ENCODE data around the gene CSF2.
"Not testable (repeated sequence)": the region's sequence is repeated elsewhere in the genome, so short reads cannot be mapped to it uniquely, and the experiment has no call there.

The CSF2 gene

GRCh38 chr5:132114150-132115121, 40.8 kb downstream of the CSF2 start:
- Histone ChIP-seq H3K4me1 (peaks cover 57% of the 10 kb centered on the region), H3K9ac (peak overlapping the region; percentile 44; the same call in 1 of the 2 replicates), H3K36me3 (no peaks in the 10 kb centered on the region), H3K9me3 (peaks cover 22% of the 10 kb centered on the region), H3K4me3 (no peak overlapping the region), H3K27me3 (no peaks in the 10 kb centered on the region), H4K20me1 (no peaks in the 10 kb centered on the region), H3K27ac (peak overlapping the region; percentile 70), H3K4me2 (peak overlapping the region; percentile 74)
- TF ChIP-seq Cebpa-rat (IDR thresholded peaks at IDR 0.05) = no peak

GRCh38 chr5:132115375-132115774, 41.8 kb downstream of the CSF2 start:
- H3K9ac ChIP-seq = no peak overlapping the region
- H3K4me1 ChIP-seq = peaks cover 58% of the 10 kb centered on the region
- no peaks in the 10 kb centered on the region for H3K27me3 ChIP-seq
- TF ChIP-seq Cebpa-rat (IDR thresholded peaks at IDR 0.05) = no peak
- peaks cover 23% of the 10 kb centered on the region for H3K9me3 ChIP-seq
- peak overlapping the region; percentile 70 for H3K27ac ChIP-seq
- H4K20me1 ChIP-seq = no peaks in the 10 kb centered on the region
- peak overlapping the region; percentile 74 for H3K4me2 ChIP-seq
- H3K4me3 ChIP-seq = no peak overlapping the region
- H3K36me3 ChIP-seq = no peaks in the 10 kb centered on the region

GRCh38 chr5:132116072-132116471, 42.5 kb downstream of the CSF2 start:
- peak overlapping the region; percentile 55 for H3K4me2 ChIP-seq
- no peak for TF ChIP-seq Cebpa-rat (IDR thresholded peaks at IDR 0.05)
- no peaks in the 10 kb centered on the region for H3K27me3 ChIP-seq
- no peak overlapping the region for H3K9ac ChIP-seq
- H3K4me1 ChIP-seq = peaks cover 58% of the 10 kb centered on the region
- H3K9me3 ChIP-seq = peaks cover 23% of the 10 kb centered on the region
- H3K4me3 ChIP-seq = no peak overlapping the region
- H3K36me3 ChIP-seq = no peaks in the 10 kb centered on the region
- 0 out of 2 replicates have a peak overlapping the region, but pooled peaks have one; percentile 70 for H3K27ac ChIP-seq
- no peaks in the 10 kb centered on the region for H4K20me1 ChIP-seq

GRCh38 chr5:132116909-132117489, 43.4 kb downstream of the CSF2 start:
- not testable (repeated sequence) for H3K4me3 ChIP-seq, H3K36me3 ChIP-seq, H3K9ac ChIP-seq, H3K27me3 ChIP-seq, H4K20me1 ChIP-seq
- H3K4me1 ChIP-seq = peaks cover 56% of the 10 kb centered on the region
- H3K27ac ChIP-seq = peak overlapping the region; percentile 10
- peaks cover 23% of the 10 kb centered on the region for H3K9me3 ChIP-seq
- H3K4me2 ChIP-seq = peak overlapping the region; percentile 55

- H3K4me3 ChIP-seq, H3K27ac ChIP-seq, H3K9ac ChIP-seq, H4K20me1 ChIP-seq, H3K36me3 ChIP-seq, H3K27me3 ChIP-seq: not testable (repeated sequence)
- Histone ChIP-seq H3K4me1 (peaks cover 30% of the 10 kb centered on the region), H3K4me2 (peak overlapping the region; percentile 42; the same call in 1 of the 2 replicates), H3K9me3 (peaks cover 28% of the 10 kb centered on the region)
Measured at GRCh38 chr5:132120717-132121116, 47.1 kb downstream of the CSF2 start.

- peaks cover 12% of the 10 kb centered on the region for H3K4me1 ChIP-seq
- H3K9me3 ChIP-seq = peaks cover 35% of the 10 kb centered on the region
Measured at GRCh38 chr5:132122971-132123370, 49.4 kb downstream of the CSF2 start.

GRCh38 chr5:132123578-132123977, 50.0 kb downstream of the CSF2 start:
- not testable (repeated sequence) for H4K20me1 ChIP-seq, H3K27me3 ChIP-seq, H3K4me2 ChIP-seq

More at GRCh38 chr5:132122971-132123370, 49.4 kb downstream of the CSF2 start:
- not testable (repeated sequence) for H4K20me1 ChIP-seq, H3K27me3 ChIP-seq, H3K36me3 ChIP-seq, H3K27ac ChIP-seq, H3K9ac ChIP-seq, H3K4me2 ChIP-seq, H3K4me3 ChIP-seq

More at GRCh38 chr5:132123578-132123977, 50.0 kb downstream of the CSF2 start:
- not testable (repeated sequence) for H3K36me3 ChIP-seq, H3K27ac ChIP-seq, H3K4me3 ChIP-seq, H3K9ac ChIP-seq
- Histone ChIP-seq H3K9me3 (peaks cover 42% of the 10 kb centered on the region), H3K4me1 (peaks cover 12% of the 10 kb centered on the region)

Measured in BLaER1 (cell line).